HG03097 (cell line): Measurements from ENCODE around the gene MMP14.
"Not testable (repeated sequence)": the region's sequence is repeated elsewhere in the genome, so short reads cannot be mapped to it uniquely, and the experiment has no call there.

Experiments
- ATAC-seq: cut with Tn5 transposase; IDR thresholded peaks from one replicate; pipeline ENCODE4 v1.9.1; 2021; ENCODE audit not compliant: unreplicated experiment, low FRiP score

Gene MMP14

DNA sequence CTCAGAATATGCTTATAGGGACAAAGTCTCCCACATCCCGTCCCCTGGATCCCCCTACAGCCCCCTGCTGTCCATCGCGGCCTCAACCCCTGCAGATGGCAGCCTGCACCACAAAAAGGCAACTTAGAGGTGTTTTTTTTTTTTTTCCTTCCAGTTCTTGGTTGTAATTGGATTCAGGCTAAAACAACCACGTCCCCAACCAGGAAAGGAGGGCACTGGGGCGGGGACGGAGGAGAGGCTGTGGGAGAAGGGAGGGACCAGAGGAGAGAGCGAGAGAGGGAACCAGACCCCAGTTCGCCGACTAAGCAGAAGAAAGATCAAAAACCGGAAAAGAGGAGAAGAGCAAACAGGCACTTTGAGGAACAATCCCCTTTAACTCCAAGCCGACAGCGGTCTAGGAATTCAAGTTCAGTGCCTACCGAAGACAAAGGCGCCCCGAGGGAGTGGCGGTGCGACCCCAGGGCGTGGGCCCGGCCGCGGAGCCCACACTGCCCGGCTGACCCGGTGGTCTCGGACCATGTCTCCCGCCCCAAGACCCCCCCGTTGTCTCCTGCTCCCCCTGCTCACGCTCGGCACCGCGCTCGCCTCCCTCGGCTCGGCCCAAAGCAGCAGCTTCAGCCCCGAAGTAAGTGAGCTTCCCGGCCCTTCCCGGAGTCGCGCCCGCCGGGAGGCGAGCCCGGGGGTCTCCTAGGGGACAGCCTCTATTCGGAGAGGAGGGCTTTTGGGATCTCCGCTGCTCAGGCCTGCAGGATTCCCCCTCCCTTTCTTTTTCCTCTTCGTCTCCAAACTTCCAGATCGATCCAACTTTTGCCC lies at the start of gene MMP14:
MMP14 (plus strand) TSS at position 285 of the 813 bp plus-strand sequence; CDS start at position 518, 233 bp downstream.
- no peak for ATAC-seq

DNA sequence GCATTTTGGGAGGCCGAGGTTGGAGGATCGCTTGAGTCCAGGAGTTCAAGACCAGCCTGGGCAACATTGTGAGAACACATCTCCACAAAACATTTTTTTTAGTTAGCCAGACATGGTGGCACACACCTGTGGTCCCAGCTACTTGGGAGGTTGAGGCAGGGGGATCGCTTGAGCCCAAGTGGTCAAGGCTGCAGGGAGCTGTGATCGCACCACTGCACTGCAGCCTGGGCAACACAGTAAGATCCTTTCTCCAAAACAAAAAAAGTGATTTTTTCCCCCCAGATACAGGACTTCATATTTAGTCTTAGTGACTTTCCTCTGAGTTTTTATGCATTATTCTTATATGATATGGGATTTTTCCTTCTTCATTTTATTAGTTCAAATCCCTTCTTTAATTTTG lies 49.7 kb upstream of the MMP14 start:
- ATAC-seq = no peak

DNA sequence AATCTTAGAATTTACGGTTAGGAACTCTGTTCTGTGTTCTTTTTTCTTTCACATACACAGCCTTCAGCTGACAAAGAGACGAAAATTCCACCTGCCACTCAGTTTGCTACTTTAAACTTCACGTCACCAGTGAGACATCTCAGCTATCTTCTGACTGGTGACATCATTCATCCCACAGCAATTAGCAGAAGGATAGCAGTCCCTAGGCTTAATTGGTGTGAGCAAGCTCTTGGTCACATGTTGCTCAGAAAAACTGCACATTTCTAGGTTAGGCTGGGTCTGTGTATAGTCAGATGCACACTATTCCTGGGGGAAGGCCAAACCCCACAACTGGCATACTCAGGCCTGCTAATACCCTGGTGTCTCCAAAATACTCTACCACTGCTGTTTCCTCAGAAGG lies 45.1 kb upstream of the MMP14 start:
- no peak for ATAC-seq

DNA sequence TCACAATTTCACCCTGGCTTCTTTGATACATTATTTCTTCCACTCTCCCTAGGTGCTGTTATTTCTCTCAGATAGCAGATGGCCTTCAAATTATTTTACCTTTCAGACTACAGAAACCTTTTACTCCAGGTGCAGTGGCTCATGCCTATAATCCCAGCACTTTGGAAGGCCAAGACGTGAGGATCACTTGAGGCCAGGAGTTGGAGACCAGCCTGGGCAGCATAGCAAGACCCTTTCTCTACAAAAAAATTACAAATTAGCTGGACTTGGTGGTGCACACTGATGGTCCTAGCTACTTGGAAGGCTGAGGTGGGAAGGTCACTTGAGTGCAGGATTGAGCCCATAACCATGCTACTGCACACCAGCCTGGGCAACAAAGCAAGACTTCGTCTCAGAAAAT lies 44.2 kb upstream of the MMP14 start:
- ATAC-seq = no peak

DNA sequence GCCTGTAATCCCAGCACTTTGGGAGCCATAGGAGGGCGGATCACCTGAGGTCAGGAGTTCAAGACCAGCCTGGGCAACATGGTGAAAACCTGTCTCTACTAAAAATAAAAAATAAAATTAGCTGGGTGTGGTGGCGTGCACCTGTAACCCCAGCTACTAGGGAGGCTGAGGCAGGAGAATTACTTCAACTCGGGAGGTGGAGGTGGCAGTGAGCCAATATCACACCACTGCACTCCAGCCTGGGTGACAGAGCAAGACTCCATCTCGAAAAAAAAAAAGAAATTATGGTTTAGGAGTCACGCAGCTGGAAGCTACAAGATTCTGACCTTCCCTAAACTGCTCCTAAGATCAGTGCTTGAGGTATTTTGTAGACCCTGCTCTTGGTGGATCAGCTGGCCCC lies 42.8 kb upstream of the MMP14 start:
- not testable (repeated sequence) for ATAC-seq

DNA sequence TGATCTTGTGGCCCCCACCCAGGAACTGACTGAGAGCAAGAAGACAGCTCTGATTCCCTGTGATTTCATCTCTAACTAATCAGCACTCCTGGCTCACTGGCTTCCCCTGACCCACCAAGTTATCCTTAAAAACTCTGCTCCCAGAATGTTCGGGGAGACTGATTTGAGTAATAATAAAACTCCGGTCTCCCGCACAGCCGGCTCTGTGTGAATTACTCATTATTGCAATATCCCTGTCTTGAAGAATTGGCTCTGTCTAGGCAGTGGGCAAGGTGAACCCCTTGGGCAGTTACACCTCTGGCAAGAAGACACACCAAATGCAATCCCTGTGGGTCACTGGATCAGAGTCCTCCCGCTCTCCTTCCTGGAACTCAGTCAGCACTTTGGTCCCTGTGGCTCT lies 42.4 kb upstream of the MMP14 start:
- no peak for ATAC-seq

DNA sequence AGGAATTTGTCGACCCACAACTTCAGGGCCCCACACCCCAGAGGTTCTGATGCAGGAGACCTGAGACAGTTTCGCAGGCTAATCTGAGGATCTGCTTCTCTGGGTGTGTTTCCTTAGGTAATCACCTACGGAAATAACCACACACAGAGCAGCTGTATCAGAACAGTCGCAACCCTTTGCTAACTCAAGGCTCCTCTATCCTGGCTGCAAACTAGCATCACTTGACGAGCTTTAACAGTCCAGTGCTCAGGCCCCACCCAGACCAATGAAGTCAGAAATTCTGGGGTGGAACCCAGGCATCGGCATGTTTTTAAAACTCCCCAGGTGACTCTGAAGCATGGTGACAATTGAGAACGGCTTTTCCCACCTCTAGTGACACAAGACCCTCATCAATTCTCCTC lies 41.8 kb upstream of the MMP14 start:
- ATAC-seq = peak; percentile 34

DNA sequence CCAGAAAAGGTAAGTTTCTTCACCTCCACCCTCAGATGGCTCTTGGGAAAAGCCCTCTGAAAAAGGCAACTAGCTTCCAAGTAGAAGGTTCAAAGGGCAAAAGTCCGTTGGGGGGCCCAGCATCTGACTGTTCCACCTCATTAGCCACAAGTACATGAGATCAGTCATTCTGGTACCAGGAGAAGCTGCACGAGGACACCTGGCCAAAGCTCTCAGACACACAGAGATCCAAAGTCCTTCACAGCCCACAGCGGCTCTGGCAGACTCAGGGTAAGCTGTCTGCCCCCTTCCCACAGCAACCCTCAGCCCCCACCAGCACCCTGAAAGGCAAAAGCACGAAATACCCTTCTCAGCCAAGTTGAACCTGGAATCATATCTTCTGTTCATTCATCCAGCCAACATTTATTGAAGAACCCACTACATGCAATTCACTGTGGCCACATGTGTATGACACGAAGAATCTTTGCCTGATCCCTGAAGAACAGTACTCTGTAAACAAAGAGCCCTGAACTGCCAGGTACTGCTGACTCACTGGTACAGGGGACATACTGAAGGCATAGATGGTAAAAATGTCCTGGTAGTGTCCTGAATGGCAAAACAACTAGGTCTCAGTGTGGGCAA lies 40.2 kb upstream of the MMP14 start:
- ATAC-seq = no peak

DNA sequence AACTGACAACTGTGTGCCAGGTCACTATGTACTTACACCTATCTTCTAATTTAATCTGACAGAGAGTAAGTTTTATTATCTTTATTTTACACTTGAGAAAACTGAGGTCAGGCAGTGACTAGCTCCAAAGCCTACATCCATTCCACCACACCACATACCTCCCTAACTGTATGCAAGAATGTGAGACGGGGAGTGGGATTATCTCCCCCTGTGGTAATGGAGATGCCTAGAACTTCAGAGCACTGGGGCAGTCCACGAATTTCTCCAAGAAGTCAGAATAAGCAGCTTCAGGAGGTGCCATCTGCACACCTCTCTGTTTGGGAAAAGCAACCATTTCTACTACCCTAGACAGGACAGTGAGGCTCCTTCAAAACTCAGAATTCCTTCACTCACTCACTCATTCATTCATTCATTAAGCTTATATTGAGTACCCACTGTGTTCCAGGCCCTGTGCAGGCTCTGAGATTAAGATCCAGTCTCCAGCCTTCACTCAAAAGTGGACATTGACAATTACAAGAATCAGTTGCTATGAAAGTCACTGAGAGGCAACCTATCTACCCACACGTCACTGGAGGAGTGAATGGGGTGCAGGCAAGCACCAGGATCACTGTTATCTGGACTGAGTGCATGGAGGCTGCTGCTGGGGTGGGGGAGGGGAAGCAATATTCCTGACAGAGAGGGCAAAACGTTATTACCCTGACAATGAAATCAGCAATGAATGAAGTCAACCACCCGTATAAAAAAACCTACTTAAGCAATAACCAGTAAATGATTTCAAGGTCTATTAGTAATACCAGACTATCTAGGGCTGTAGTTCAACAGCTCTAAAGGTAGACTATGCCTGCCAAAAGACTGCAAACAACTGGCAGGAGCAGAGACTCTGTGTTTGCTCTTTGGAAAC lies 39.1 kb upstream of the MMP14 start:
- no peak for ATAC-seq

DNA sequence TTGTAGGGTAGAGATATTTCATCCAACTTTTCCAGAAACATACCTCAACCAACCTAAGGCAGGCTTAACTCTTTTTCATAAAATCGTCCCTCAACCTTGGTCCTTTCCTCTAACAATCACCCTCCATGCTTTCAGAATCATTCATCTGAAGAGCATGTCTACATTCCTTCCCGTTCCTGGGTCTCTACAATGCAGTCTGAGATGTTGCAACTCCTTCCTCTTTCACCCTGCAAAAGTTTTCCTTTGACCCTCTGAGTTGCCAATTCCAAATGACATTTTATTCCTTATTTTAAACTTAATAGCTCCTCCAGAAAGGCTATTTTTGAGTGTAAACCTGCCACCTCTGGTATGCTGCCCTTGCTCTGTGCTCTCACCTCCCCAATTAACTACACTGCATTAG lies 37.9 kb upstream of the MMP14 start:
- ATAC-seq = no peak

DNA sequence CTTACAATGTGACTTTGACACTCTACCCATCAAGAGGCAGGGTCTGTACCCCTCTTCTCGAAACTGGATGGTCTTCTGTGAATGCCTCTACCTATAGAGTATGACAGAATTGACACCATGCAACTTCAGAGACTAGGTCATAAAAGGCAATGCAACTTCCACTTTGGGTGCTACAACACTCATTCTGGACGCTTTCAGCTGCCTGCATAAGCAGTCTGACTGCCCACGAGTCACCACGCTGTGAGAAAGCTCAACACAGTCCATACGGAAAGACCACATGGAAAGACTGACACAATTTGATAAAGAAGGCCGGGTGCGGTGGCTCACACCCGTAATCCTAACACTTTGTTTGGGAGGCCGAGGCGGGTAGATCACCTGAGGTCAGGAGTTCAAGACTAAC lies 36.0 kb upstream of the MMP14 start:
- no peak for ATAC-seq

DNA sequence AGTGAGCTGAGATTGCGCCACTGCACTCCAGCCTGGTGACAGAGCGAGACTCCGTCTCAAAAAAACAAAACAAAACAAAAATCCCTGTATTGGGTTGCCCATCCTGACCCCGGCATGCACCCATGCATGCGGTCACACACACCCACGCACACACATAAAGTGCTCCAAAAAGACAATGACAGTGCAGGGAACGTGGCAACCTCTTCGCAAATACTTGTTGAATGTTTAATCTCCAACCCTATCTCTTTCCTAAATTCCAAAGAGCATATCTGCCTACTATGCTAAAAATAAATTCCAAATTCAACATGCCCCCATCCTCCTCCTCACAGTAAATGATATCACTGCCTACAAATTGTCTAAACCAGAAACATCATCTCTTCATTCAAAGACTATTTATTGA lies 34.7 kb upstream of the MMP14 start:
- no peak for ATAC-seq

DNA sequence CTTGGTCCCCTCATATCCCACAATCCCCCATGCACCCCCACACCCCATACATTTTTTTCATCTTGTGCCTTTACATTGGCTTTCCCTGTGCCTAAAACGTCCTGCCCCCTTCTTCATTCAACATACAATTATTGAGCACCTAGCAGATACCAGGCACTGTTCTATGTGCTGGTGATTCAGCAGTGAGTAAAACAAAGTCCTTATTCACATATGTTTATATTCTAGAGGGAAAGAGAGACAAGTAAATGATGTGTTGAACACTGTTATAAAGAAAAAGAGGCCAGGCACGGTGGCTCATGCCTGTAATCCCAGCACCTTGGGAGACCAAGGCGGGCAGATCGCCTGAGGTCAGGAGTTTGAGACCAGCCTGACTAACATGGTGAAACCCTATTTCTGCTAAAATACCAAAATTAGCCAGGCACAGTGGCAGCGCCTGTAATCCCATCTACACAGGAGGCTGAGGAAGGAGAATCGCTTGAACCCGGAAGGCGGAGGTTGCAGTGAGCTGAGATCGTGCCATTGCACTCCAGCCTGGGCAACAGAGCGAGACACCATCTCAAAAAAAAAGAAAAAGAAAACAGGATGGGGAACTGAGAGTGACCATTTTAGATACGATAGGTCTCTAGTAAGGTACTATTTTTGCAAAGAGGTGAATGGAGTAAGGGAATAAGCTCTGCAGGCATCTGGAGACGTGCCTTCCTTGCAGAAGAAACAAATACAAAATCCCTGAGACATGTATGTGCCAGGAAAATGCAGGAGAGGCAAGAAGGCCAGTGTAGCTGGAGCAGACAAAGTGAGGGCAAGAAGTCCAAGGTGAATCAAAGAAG lies 33.3 kb upstream of the MMP14 start:
- no peak for ATAC-seq

DNA sequence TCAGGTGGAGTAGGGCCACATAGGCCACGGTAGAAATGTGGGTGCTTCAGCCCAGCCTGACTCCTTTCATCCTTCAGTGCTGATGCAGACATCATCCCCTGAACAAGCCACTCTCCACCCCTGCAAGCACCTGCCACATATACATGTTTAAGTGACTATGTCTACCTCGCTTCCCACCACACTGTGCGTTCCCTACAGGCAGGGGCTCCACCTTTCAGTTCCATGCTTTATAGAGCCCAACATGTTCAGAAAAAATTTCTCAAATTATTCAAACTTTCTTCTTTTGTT lies 32.8 kb upstream of the MMP14 start:
- ATAC-seq = no peak

DNA sequence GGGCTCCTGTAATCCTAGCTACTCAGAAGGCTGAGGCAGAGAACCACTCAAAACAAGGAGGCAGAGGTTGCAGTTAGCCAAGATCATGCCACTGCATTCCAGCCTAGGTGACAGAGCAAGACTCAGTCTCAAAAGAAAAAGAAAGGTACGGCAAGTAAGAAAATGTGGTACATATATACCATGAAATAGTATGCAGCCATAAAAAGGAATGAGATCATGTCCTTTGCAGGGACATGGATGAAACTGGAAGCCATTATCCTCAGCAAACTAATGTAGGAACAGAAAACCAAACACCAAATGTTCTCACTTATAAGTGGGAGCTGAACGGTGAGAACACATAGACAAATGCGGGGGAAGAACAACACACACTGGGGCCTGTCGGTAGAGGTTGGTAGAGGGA lies 31.1 kb upstream of the MMP14 start:
- not testable (repeated sequence) for ATAC-seq

DNA sequence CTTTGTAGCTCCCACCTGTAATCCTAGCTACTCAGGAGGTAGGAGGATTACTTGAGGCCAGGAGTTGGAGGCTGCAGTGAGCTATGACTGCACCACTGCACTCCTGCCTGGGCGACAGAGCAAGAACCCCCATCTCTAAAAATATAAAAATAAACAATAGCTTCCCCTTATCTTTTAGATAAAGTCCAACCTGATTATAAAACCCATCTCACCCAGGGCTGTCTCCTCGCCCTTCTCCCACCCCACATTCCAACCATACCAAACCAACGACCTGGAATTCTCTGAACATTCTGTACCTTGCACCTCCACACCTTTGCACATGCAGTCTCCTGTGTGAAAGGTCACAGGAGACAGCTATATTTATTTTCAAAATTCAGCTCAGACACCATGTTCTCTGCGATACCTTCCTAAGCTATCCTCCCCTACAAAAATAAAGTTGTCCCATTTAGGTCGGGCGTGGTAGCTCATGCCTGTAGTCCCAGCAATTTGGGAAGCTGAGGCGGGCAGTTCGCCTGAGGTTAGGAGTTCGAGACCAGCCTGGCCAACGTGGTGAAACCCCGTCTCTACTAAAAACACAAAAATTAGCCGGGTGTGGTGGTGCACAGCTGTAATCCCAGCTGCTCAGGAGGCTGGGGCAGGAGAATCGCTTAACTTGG lies 28.8 kb upstream of the MMP14 start:
- ATAC-seq = no peak

DNA sequence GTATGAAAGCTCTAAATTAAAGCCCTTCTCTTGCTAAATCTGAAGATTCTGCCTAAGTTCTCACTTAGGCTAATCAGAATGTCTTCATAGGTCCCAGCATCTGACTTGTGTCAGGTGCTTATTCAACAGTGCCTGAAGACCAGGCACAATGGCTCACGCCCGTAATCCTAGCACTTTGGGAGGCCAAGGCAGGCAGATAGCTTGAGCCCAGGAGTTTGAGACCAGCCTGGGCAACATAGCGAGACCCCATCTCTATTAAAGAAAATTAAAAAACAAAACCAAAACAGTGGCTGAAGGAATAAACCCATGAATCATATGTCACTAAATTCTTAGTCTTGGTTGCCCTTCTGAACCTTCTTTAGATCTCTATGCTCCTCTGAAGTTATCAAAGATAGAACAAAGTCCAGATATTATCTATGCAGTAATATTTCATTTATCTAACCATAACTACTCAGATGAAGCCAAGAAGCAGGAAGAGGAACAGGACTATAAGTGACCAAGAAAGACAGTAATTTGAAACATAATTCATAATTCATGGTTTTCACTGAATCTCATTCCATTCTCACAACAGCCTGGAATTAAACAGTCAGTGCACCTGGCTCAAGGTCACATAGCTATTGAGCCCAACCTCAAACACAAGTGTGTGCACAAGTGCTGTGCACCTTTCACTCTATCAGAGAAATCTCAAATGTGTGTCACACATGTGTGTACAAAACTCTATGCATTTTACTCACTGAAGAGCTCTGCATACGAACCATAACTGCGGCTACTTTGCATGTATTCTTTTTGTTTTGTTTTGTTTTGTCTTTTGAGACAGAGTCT lies 27.8 kb upstream of the MMP14 start:
- no peak for ATAC-seq

DNA sequence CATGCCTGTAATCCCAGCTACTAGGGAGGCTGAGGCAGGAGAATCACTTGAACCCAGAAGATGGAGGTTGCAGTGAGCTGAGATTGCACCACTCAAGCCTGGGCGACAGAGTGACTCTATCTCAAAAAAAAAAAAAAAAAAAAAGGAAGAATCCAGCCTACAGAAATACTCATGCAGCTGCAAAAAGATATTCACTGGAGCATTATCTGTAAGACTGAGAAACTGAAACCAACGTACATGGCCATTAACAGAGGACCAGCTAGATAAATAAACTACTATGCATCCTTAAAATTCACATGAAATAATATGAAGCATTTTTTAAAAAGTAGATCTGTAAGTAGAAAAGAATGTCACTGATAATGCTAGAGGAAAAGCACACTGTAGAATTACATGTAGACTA lies 24.7 kb upstream of the MMP14 start:
- no peak for ATAC-seq

DNA sequence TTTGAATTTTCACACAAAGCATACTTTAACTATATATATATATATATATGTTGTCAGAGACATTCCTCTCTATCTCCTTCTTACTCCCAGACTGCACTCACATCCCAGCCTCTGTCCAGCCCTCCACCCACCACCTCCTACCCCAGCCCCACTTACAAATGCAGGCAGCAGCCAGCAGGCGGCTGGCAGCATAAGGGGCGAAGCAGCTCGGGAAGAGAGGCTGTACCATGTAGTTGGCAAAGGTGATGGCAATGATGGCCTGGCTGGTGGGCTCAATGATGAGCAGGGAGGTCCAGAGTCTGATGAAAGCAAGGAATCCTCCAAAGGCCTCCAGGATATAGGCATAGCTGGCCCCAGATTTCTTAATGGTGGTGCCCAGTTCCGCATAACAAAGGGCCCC lies 23.6 kb upstream of the MMP14 start:
- ATAC-seq = no peak
